Muscle layer of duodenum (tissue), 2 donors: ENCODE results near the gene PSG5.
"Not testable (repeated sequence)": the region's sequence is repeated elsewhere in the genome, so short reads cannot be mapped to it uniquely, and the experiment has no call there.

Experiments
- H3K27ac ChIP-seq: one replicate; pipeline ENCODE4 v1.7.0; 2013; ENCODE audit warnings: mild to moderate bottlenecking, low read length
- H3K27me3 ChIP-seq: one replicate; pipeline ENCODE4 v1.7.0; 2013; ENCODE audit warnings: low read depth, mild to moderate bottlenecking, control low read depth, low read length
- H3K36me3 ChIP-seq, 2 donors: one replicate each; pipeline ENCODE4 v1.7.0; 2013; ENCODE audit warnings: low read length in 2 of 2, control low read depth in 1 of 2, mild to moderate bottlenecking in 1 of 2; ENCODE audit not compliant: insufficient read depth in 2 of 2, control insufficient read depth in 1 of 2
- H3K4me1 ChIP-seq, 2 donors: one replicate each; pipeline ENCODE4 v1.7.0; 2013; ENCODE audit warnings: low read length in 2 of 2, mild to moderate bottlenecking in 2 of 2, control low read depth in 1 of 2, moderate library complexity in 1 of 2; ENCODE audit not compliant: insufficient read depth in 2 of 2, control insufficient read depth in 1 of 2
- H3K4me3 ChIP-seq, 2 donors: one replicate each; pipeline ENCODE4 v1.7.0; 2013; ENCODE audit warnings: low read length in 2 of 2, low read depth in 1 of 2, mild to moderate bottlenecking in 1 of 2
- H3K9me3 ChIP-seq, 2 donors: one replicate each; pipeline ENCODE4 v1.7.0; 2013; ENCODE audit warnings: low read length in 2 of 2, control low read depth in 1 of 2, mild to moderate bottlenecking in 1 of 2; ENCODE audit not compliant: control insufficient read depth in 1 of 2
- donor health status: healthy.

The PSG5 gene

DNA sequence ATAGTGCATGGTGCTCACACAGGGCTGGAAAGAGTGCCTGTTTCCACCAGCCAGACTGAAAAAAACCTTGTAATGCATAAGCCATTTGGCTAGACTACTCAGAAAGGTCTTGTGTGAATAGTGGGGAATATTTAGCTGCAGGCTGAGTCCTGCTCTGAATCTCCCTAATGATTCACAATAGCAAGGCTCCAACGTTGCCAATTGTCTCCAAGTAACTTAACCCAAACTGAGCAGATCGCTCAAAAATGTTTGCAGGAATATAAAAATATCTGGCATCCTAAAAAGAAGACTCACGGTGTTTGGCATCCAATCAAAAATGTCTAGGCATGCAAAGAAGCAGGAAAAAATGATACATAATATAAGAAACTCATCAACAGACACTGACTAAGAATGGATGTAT, 59.0 kb downstream of the PSG5 start:
- H3K36me3 ChIP-seq, H3K4me3 ChIP-seq, H3K4me1 ChIP-seq, H3K9me3 ChIP-seq, H3K27ac ChIP-seq, H3K27me3 ChIP-seq: not testable (repeated sequence)

DNA sequence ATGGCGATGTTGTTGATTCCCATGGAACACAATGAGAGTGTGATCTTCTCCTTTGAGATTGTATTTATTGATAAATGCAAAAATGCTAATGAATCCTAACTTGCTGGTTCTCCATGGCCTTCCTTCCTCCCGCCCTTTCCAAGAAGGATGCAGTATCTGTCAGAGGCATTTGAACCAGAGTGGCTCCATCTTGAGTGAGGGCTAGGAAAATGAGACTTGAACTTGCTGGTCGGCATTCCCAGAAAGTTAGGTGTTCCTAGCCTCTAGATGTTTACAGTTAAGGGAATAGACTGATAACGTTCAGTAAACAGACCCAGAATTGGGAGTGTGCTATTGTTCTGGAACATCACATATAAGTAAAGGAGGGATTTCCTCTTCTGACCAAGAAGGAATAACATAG, 59.6 kb downstream of the PSG5 start:
- no peak overlapping the region for H3K27ac ChIP-seq
- H3K36me3 ChIP-seq = no peaks in the 10 kb centered on the region
- H3K4me1 ChIP-seq = no peaks in the 10 kb centered on the region
- H3K4me3 ChIP-seq = no peak overlapping the region
- no peaks in the 10 kb centered on the region for H3K27me3 ChIP-seq
- no peaks in the 10 kb centered on the region for H3K9me3 ChIP-seq

DNA sequence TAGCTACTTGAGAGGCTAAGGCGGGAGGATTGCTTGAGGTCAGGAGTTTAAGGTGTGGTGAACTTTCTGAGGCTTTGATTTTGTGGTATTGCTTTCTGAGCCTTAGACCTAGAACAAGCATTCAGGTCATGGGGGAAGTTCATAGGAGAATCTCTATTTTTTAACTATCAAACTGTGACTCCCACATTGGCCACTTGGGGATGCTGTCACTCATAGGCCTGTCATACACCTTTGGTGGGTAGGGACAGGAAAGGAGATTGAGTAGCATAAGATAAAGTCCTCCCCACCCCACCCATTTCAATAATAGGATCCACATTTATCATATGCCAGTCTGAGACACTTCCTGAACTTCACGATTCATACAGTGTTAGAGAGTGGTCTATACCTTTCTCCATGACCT, 62.0 kb downstream of the PSG5 start:
- no peaks in the 10 kb centered on the region for H3K9me3 ChIP-seq
- H3K4me1 ChIP-seq = no peaks in the 10 kb centered on the region
- H3K27me3 ChIP-seq = no peaks in the 10 kb centered on the region
- H3K27ac ChIP-seq = no peak overlapping the region
- H3K36me3 ChIP-seq = no peaks in the 10 kb centered on the region
- H3K4me3 ChIP-seq = no peak overlapping the region

DNA sequence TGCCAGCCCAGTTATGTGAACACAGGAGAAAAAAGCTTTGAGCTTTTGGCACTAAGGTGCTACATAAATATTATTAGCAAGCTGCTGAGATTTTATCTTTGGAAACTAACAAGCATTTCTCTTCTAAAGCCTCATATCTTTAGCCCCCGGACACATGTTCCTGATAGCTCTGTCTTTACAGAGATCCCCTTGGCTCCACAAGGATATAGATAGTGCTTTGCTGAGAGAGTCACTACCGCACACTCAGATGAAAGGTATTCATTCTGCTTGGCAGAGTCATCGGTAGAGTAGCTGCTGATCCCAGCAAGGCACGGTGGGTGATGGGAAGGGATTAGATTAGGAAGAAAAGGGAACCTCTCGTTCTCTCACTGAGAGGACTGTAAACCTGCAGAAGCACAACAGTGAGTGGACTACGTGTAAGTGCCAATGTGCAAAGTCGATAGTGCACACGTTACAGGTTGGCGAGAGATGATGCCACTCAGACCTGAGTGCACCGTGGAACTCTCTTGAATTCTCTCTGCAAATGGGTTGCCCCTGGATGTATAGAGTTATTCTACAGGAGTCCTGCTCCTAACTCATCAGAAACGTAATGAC, 65.8 kb downstream of the PSG5 start:
- not testable (repeated sequence) for H3K27ac ChIP-seq, H3K4me3 ChIP-seq, H3K36me3 ChIP-seq, H3K9me3 ChIP-seq, H3K27me3 ChIP-seq, H3K4me1 ChIP-seq

DNA sequence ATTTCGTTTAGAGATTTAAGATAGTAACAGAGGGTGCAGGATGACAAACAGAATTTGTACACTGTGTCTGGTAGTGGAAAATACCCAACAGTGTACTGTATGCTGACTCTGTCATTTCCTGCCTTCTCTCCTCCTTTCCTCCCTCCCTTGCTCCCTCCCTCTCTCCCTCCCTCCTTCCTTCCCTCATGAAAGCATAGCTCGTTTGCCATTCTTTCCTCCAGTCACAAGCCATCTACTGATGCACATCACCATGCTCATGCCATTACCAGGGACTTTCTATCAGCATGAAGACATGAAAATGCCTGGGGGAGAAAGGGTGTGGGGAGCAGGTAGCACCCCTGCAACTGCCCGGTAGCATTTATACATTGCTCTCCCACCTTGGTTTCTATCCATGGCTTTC, 66.8 kb downstream of the PSG5 start:
- not testable (repeated sequence) for H3K9me3 ChIP-seq, H3K4me3 ChIP-seq, H3K4me1 ChIP-seq, H3K27ac ChIP-seq, H3K27me3 ChIP-seq, H3K36me3 ChIP-seq
